SK-N-MC (cell line): ENCODE data around the gene RPS14.
"Not testable (repeated sequence)": the region's sequence is repeated elsewhere in the genome, so short reads cannot be mapped to it uniquely, and the experiment has no call there.

Experiments
- EZH2 ChIP-seq: fragments of 200-600 bp; sonication (generic); IDR thresholded peaks from one replicate; pipeline ENCODE4 v1.6.1; 2017; ENCODE audit warnings: antibody characterized with exemption
- FOXP2 ChIP-seq: optimal IDR thresholded peaks from 2 replicates; pipeline ENCODE3; 2011; ENCODE audit warnings: mild to moderate bottlenecking, moderate library complexity; ENCODE audit not compliant: insufficient read depth; ENCODE audit errors: extremely low read length, control extremely low read depth
- POLR2AphosphoS5 ChIP-seq: IDR thresholded peaks from 2 replicates; pipeline ENCODE4 v1.6.1; 2012; ENCODE audit warnings: mild to moderate bottlenecking, low read depth, low read length, borderline replicate concordance

- TF ChIP-seq EZH2, POLR2AphosphoS5, FOXP2: not testable (repeated sequence)
Measured at GRCh38 chr5:150413902-150414790, 35.4 kb downstream of the RPS14 start.
